Adipose tissue (tissue), 3 donors: Measurements from ENCODE around the gene C2orf78. TPM values are rescaled to one million over a fixed set of nuclear protein-coding genes. Genes with fewer than 3 reads are reported as not detected.
"Not testable (repeated sequence)": the region's sequence is repeated elsewhere in the genome, so short reads cannot be mapped to it uniquely, and the experiment has no call there.

Source experiments
- H3K27ac ChIP-seq: one replicate; pipeline ENCODE4 v1.5.1; 2013; ENCODE audit warnings: low read depth, low read length
- WGBS, 3 donors: extraction: QIAGEN DNeasy Blood & Tissue Kit; methylation state at CpG; one replicate each; pipeline ENCODE4 v1.1.7; 2013; 5-methylcytosine and 5-hydroxymethylcytosine counted together
- polyA plus RNA-seq, 3 donors: library from polyadenylated mRNA; stranded (reverse); fragments of 200-250 nt; gene quantifications; one replicate each; pipeline ENCODE4 v1.2.3, GENCODE V29; 2013
- donor health status: healthy with polysubstance abuse.
- donor health status: Bipolar disorder and iron deficiency.
- donor health status: healthy.

Gene C2orf78
- polyA plus RNA-seq, 3 donors, result not detected

- H3K27ac ChIP-seq, result no peak overlapping the region
- WGBS, 3 donors, result 86 to 92% (median 86%) methylated on average over 8 of the region's 8 CpGs
Measured at GRCh38 chr2:73776869-73777519, 7.0 kb upstream of the C2orf78 start.

GRCh38 chr2:73778867-73779466, 5.0 kb upstream of the C2orf78 start:
- not testable (repeated sequence) for H3K27ac ChIP-seq
- WGBS, 3 donors, result 69 to 76% (median 71%) methylated on average over 18 of the region's 18 CpGs

DNA sequence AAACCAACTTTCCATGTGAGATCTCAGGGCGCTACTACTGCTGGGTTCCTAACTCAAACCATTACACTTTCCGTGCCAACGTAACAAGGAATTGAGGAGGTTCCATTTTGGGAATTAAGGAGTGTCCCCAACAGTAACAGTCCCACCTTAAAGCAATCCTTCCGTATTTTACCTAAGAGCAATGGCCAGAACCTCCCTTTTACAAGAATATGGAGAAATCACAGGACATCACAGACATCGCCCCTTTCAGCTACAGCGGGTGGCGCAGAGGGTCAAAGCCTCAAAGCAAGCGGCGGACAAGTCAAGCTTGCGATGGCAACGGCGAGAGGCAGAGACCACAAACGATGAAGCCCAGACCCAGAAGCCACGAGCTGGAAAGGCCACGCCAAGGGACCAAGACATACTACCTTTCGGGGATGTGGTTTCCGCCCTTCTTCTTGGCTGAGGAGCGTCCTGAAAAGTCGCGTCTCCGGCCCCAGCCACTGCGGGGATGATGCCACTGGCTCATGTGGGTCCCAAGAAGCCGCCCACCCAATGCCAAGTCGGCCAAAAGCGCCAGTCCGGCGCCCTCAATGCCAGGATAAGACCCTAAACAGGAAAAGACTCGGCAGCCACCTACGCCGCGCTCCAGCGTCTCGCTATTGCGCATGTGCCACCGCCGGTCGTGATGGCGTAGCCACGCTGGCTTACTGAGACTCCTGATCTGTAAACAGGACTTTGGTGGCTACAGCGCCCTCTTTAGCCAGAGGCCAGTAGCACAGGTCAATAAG, 4.3 kb upstream of the C2orf78 start, which contains the start of gene DUSP11:
DUSP11 (minus strand) TSS at position 637 of the 770 bp plus-strand sequence; CDS start at position 508, 129 bp downstream.
- WGBS, 3 donors, result 0% methylated on average over 40 of the region's 40 CpGs
- peak within 1 kb of the TSS; percentile 34 for H3K27ac ChIP-seq

DNA sequence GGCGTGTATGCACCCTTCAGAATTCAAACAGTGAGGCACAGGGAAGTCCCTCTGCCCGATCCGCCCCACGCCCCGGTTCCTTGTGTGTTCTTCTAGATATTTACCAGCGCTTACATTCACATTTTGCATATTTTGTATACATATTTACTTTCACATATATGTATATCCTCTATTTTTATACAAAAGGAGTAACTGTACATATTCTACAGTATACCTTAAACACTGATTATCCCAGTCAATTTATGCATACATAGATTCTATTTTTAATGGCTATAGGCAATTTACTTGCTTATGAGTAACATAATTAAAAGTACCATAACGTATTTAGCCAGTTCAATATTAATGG, 3.8 kb upstream of the C2orf78 start:
- WGBS, 3 donors, result 5% methylated on average over 7 of the region's 7 CpGs
- no peak overlapping the region for H3K27ac ChIP-seq

- WGBS, 3 donors, result 80 to 85% (median 82%) methylated on average over 15 of the region's 15 CpGs
- not testable (repeated sequence) for H3K27ac ChIP-seq
Measured at GRCh38 chr2:73783402-73783801, 581 bp upstream of the C2orf78 start.

DNA sequence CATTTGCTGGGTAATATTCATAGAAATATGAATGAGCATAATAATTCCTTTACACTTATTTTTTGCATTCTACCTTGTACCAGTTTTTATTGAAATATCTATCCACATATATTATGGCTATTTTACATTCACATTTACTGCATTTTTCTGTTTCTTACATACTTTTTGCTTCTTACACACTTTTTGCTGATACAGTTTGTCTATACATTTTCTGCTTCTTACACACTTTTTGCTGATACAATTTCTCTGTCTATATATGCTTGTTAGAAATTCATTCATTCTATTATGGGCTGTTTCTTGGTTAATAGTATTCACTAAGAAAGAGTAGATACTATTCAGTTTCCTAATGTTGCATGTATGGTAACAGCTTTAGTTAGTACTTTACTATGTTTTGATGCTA, 27.9 kb downstream of the C2orf78 start:
- no peak overlapping the region for H3K27ac ChIP-seq

DNA sequence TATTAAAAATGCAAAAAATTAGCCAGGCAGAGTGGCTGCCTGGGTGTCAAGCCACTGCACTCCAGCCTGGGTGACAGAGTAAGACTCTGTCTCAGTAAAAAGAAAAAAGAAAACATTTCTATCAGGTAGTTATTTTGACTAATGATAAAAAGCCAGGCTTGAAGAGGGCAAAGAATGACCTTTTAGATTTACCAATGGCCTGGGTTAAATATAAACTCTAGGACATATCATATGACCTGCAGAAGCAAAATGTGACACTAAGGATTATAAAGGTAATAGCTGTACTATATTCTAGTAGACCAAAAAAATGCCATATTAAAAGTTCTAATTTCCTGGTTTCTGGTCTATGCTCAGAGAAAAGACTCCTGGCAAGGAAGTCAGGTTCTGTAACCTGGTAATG, 28.7 kb downstream of the C2orf78 start:
- H3K27ac ChIP-seq, result no peak overlapping the region

DNA sequence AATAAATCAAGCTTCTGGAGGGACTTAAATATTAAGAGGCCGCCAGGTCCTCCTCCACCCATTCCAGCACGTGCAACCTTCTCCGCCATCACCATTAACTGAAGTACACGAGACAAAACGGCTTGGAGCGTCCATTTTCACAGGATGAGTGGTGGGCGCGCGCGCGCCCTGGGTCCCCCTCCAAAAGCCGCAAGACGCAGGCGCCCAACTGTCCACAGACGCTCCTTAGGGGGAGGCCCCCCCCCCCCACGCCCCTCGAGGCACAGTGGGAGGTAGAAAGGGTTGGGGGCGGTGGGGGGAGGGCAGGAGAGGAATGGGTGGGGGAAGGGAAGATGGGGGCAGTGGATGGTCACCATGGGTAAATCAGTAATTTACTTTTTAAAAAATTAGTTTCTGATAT, 34.3 kb downstream of the C2orf78 start:
- H3K27ac ChIP-seq, result no peak overlapping the region

DNA sequence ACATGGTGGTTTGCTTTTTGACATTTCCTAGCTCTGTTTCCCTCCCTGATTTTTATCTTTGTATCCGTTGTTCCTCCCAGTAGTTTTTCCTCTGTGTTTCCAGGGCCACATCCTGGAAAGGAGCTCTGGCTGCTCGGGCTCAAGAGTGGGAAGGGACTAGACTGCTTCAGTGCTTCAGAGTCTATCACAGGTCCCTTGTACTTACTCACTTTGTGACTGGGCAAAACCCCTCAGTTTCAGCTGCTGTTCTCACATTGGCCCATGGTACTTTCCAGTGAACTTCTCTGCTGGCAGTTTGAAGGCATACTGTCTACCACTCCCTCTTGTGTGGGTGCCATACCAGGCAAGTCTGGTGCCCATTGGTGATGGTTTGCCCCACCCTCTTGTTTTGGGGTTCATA, 37.2 kb downstream of the C2orf78 start:
- 15 to 23% (median 20%) methylated on average over 2 of the region's 2 CpGs for WGBS, 3 donors
- no peak overlapping the region for H3K27ac ChIP-seq

More for the DNA sequence above, 34.3 kb downstream of the C2orf78 start:
- 78 to 85% (median 84%) methylated on average over 18 of the region's 18 CpGs for WGBS, 3 donors

DNA sequence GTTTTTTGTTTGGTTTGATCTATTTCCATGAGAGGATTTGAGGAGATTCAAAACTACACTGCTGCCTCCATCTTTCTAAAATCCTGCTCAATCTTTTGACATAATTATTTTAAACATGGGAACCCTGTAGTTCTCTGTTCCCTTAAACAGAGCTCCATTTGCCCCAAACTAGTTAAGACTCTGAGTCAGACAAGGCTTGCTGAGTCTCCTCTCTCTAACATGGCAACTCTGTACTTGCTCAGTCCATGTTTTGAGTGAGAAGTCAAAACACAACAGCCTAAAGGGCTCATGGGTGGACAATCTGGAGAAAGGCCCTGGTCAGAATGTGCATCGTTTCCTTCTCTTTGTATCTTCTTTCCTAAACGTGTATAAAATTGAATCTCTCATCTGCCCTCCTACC, 37.7 kb downstream of the C2orf78 start:
- WGBS, 3 donors, result 32 to 71% (median 63%) methylated on average over 2 of the region's 2 CpGs
- H3K27ac ChIP-seq, result no peak overlapping the region

GRCh38 chr2:73822276-73822675, 38.3 kb downstream of the C2orf78 start:
- WGBS, 3 donors, result 44 to 75% (median 50%) methylated on average over 1 of the region's 1 CpG
- H3K27ac ChIP-seq, result no peak overlapping the region

GRCh38 chr2:73822991-73823390, 39.0 kb downstream of the C2orf78 start:
- H3K27ac ChIP-seq, result no peak overlapping the region
- WGBS, 3 donors, result 72 to 85% (median 77%) methylated on average over 2 of the region's 2 CpGs

DNA sequence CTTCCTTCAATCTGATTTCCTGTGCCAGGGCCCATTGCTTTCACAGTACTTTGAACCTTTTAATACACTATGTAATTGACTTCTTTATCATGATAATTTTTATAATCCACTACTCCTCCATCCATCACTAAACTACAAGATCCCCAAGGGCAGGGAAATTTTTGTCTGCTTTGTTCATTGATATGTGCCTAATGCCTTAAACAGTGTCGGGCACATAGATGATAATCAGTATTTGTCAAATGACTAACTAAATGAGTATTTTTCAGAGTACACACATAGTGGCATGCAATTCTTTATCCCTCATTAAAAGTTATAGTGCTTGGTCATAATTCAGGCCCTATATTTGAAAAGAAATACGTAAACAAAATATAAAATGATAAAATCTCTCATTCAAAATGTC, 39.4 kb downstream of the C2orf78 start:
- H3K27ac ChIP-seq, result no peak overlapping the region
- WGBS, 3 donors, result 29 to 58% (median 51%) methylated on average over 2 of the region's 2 CpGs

- 8 to 9% (median 9%) methylated on average over 3 of the region's 3 CpGs for WGBS, 3 donors
- no peak overlapping the region for H3K27ac ChIP-seq
Measured at GRCh38 chr2:73823916-73824523, 40.0 kb downstream of the C2orf78 start.

DNA sequence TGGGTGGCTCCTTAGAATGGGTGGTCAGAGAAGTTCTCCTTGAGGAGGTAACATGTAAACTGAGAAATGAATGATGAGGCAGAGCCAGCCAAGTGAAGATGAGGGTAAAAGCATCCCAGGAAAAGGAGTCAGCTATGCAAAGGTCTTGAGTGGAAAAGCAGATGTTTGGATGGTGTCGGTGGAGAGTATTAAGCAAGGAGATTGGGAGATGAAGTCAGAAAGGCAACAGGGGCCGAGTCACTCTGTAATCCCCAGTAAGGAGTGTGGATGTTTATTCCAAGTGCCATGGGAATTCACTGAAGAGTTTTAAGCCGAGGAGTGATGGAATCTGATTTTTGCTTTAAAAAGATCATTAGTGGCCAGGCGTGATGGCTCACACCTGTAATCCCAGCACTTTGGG, 41.4 kb downstream of the C2orf78 start:
- H3K27ac ChIP-seq, result no peak overlapping the region
- WGBS, 3 donors, result 65 to 77% (median 67%) methylated on average over 4 of the region's 4 CpGs

DNA sequence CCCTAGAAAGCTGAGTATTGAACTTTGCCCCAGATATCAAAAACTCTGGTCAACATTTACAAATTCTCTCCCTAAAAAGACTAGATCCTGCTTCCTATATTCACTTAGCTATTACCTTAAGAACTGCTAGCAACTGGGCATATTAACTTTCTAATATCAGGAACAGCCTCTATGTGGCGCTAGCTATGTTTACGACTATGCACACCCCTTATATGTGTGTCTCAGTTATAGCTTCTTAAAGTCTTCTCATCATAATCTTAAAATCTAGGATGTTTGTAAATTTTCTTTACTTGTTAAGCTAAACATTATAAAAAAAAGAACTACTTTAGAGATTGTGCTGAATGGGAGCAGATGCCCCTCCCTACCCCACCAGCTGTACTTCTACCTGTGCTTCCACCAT, 43.0 kb downstream of the C2orf78 start:
- no peak overlapping the region for H3K27ac ChIP-seq
- 34 to 41% (median 38%) methylated on average over 2 of the region's 2 CpGs for WGBS, 3 donors

DNA sequence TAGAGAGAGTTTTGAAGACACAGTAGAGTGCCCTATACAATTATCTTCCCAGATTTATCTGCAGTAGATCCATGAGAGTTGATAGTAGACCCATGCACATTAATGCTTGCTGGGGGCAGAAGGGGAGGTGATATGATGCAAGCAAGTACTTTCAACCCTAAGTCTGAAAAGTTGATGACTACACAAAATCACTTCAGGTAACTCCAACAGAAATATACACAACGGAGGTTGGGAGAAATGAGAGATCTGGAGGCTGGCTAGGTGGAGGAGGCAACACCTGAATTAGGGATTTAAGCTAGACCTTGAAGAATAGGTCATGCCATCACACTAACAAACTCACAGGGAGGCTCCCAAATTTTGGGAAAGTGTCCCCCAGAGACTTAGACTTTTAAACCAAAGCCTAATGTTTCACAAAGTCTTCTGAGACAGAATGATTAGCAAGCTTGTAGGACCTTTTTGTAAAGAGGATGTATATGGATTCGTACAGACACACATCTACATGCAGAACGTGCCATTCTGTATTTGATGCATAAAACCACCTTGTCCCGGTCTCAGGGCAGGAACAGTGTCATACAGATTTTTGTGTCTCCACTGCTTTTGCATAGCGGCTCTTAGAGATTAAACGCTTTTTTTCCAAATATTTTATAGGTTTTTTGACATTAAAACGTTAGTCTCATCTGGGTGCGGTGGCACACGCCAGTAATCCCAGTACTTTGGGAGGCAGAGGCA, 43.8 kb downstream of the C2orf78 start:
- H3K27ac ChIP-seq, result no peak overlapping the region
- WGBS, 3 donors, result 73 to 84% (median 80%) methylated on average over 9 of the region's 9 CpGs

DNA sequence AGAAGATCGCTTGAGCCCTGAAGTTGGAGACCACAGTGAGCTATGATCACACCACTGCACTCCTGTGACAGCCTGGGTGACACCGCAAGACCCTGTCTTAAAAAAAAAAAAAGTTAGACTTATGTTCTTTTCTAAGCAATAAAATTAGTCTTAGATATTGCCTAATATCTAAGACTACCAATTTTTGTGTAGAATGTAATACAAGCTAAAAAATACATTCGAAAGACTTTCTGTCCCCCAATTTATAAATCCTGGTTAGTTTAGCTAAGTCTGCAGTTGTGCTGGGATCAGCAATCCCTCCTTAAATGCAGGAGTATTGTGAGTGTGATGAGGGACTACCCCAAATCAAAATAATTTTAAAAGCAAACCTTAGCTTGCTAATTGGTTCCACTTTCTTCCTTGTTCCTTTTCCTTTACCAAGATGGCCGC, 44.4 kb downstream of the C2orf78 start:
- H3K27ac ChIP-seq, result no peak overlapping the region
- 59 to 65% (median 62%) methylated on average over 4 of the region's 4 CpGs for WGBS, 3 donors
